DOHH2 (cell line): ENCODE results near the gene CDH4.

ENCODE experiments used
- H3F3A ChIP-seq: fragments of 200-600 bp; sonication (generic), shearing (Covaris generic); 2 replicates; pipeline ENCODE4 v1.6.0; 2016; ENCODE audit warnings: antibody characterized with exemption, mild to moderate bottlenecking; ENCODE audit not compliant: control insufficient read depth, insufficient read depth
- H3K27ac ChIP-seq: fragments of 200-600 bp; sonication (generic); 2 replicates; pipeline ENCODE4 v1.5.1; 2014; ENCODE audit warnings: low read depth, mild to moderate bottlenecking, low read length, moderate library complexity
- H3K27me3 ChIP-seq: fragments of 200-600 bp; sonication (generic); 2 replicates; pipeline ENCODE4 v1.6.1; 2014; ENCODE audit warnings: mild to moderate bottlenecking, low read length, mixed read lengths; ENCODE audit not compliant: control insufficient read depth
- H3K36me3 ChIP-seq: fragments of 200-600 bp; sonication (generic); 2 replicates; pipeline ENCODE4 v1.6.1; 2014; ENCODE audit warnings: mild to moderate bottlenecking, low read length, moderate library complexity, mixed read lengths; ENCODE audit not compliant: control insufficient read depth
- H3K4me1 ChIP-seq: fragments of 200-600 bp; sonication (generic); 2 replicates; pipeline ENCODE4 v1.6.1; 2014; ENCODE audit warnings: mild to moderate bottlenecking, low read length, mixed read lengths; ENCODE audit not compliant: control insufficient read depth
- H3K4me2 ChIP-seq: fragments of 200-600 bp; sonication (generic); 2 replicates; pipeline ENCODE4 v1.6.0; 2014; ENCODE audit warnings: mild to moderate bottlenecking, low read length, moderate library complexity
- H3K4me3 ChIP-seq: fragments of 200-600 bp; sonication (generic); 2 replicates; pipeline ENCODE4 v1.5.1; 2014; ENCODE audit warnings: mild to moderate bottlenecking, low read length, mixed read lengths
- H3K79me2 ChIP-seq: fragments of 200-600 bp; sonication (generic); 2 replicates; pipeline ENCODE4 v1.6.1; 2014; ENCODE audit warnings: mild to moderate bottlenecking, low read length, mixed read lengths; ENCODE audit not compliant: control insufficient read depth
- H3K9me2 ChIP-seq: fragments of 200-600 bp; sonication (generic); replicated peaks from 2 replicates; pipeline ENCODE4 v1.6.1; 2014; ENCODE audit warnings: mild to moderate bottlenecking, low read length, mixed read lengths; ENCODE audit not compliant: control insufficient read depth
- H3K9me3 ChIP-seq: fragments of 200-600 bp; sonication (generic); 2 replicates; pipeline ENCODE4 v1.6.1; 2014; ENCODE audit warnings: antibody characterized with exemption, low read length, mixed read lengths; ENCODE audit not compliant: control insufficient read depth, insufficient read depth
- H4K20me1 ChIP-seq: fragments of 200-600 bp; sonication (generic); 2 replicates; pipeline ENCODE4 v1.6.0; 2014; ENCODE audit warnings: low read depth, mild to moderate bottlenecking, antibody characterized with exemption, low read length, moderate library complexity; ENCODE audit not compliant: control insufficient read depth, insufficient read depth
- CTCF ChIP-seq: fragments of 200-600 bp; sonication (generic); IDR thresholded peaks from one replicate; pipeline ENCODE4 v1.5.1; 2014; ENCODE audit warnings: antibody characterized with exemption, mild to moderate bottlenecking, low read depth, low read length; ENCODE audit not compliant: poor library complexity, severe bottlenecking
- EZH2phosphoT487 ChIP-seq: fragments of 200-600 bp; sonication (generic); IDR thresholded peaks from 2 replicates; pipeline ENCODE4 v1.6.1; 2017; ENCODE audit warnings: borderline replicate concordance, mild to moderate bottlenecking, antibody characterized with exemption, low read length, moderate library complexity, mixed read lengths

The CDH4 gene

GRCh38 chr20:61315319-61315718 is 63.3 kb downstream of the CDH4 start:
- no peak overlapping the region for H3K4me3 ChIP-seq
- TF ChIP-seq CTCF (no peak), EZH2phosphoT487 (no peak)
- no peaks in the 10 kb centered on the region for H3K4me1 ChIP-seq
- H3K27ac ChIP-seq, result no peak overlapping the region
- H3K4me2 ChIP-seq, result no peak overlapping the region
- no peaks in the 10 kb centered on the region for H3K79me2 ChIP-seq
- H3K36me3 ChIP-seq, result no peaks in the 10 kb centered on the region
- H4K20me1 ChIP-seq, result no peaks in the 10 kb centered on the region
- no peaks in the 10 kb centered on the region for H3K9me3 ChIP-seq
- no peaks in the 10 kb centered on the region for H3F3A ChIP-seq
- H3K27me3 ChIP-seq, result no peaks in the 10 kb centered on the region
- no peaks in the 10 kb centered on the region for H3K9me2 ChIP-seq

DNA sequence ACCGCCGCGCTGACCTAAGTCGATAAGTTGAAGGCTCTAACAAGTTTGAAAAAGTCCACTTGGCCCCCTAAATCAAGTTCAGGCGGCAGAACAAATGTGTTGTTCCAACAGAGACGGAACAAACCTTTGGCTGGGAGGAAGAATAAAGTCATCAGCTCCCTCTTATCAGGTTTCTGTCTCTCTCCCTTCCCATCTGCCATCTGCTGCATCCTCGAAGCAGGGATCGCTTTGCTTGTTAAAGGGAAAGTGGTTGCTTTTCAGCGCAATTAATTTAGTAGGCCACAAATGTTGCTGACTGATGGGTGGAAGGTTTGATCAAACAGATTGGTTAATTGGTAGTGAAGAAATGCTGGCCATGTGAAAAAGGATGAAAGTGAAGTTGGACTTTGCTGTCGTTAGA is 64.3 kb downstream of the CDH4 start:
- no peak for TF ChIP-seq CTCF
- Histone ChIP-seq H3K79me2 (no peaks in the 10 kb centered on the region), H3F3A (no peaks in the 10 kb centered on the region), H3K36me3 (no peaks in the 10 kb centered on the region), H3K4me3 (no peak overlapping the region), H3K4me1 (no peaks in the 10 kb centered on the region), H3K9me3 (no peaks in the 10 kb centered on the region), H3K27ac (no peak overlapping the region), H3K4me2 (no peak overlapping the region), H3K27me3 (no peaks in the 10 kb centered on the region), H3K9me2 (no peaks in the 10 kb centered on the region), H4K20me1 (no peaks in the 10 kb centered on the region)

DNA sequence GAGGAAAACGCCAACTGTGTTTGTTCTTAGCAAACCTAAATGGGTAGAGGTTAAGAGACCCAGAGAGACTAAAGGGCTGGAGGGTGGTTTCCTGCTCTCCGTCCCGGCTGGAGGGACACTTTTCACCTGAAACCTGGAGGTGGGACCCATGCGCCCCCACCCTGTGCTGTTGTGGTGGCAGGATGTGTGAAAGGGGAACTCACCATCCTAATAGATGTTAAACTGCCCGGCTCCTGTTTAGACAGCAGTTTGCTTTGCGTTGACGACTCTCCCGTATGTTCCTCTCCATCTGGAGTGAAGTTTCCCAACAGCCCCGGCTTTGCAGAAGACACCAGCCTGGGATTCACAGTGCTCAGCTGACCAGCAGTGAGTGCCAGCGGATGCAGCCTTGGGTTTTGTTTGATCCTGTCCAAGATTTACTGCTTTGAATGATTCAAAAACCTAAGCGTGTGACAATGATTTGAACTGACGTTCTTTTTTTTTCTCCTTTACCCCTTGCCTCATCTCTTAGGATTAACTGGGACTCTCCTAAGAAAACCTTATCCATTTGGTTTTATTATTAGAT is 66.0 kb downstream of the CDH4 start:
- Histone ChIP-seq H3K4me1 (no peaks in the 10 kb centered on the region), H3K27me3 (no peaks in the 10 kb centered on the region), H3K9me3 (no peaks in the 10 kb centered on the region), H3K36me3 (no peaks in the 10 kb centered on the region), H3K4me3 (no peak overlapping the region), H3F3A (no peaks in the 10 kb centered on the region), H3K27ac (no peak overlapping the region), H3K9me2 (no peaks in the 10 kb centered on the region), H3K4me2 (no peak overlapping the region), H4K20me1 (no peaks in the 10 kb centered on the region), H3K79me2 (no peaks in the 10 kb centered on the region)
- TF ChIP-seq EZH2phosphoT487 (no peak), CTCF (no peak)
